Parathyroid adenoma (tissue), 2 donors: ENCODE measurements around the gene GRAP.

Experiments
- H2AFZ ChIP-seq: fragments of 300-600 bp; sonication (generic); one replicate; pipeline ENCODE4 v1.7.0; 2017; ENCODE audit warnings: antibody characterized with exemption, mild to moderate bottlenecking
- H3K27ac ChIP-seq: fragments of 300-600 bp; sonication (generic); one replicate; pipeline ENCODE4 v1.7.0; 2017
- H3K27me3 ChIP-seq: fragments of 300-600 bp; sonication (generic); one replicate; pipeline ENCODE4 v1.7.0; 2017; ENCODE audit warnings: low read length; ENCODE audit not compliant: control insufficient read depth, insufficient read depth
- H3K36me3 ChIP-seq: fragments of 300-600 bp; sonication (generic); one replicate; pipeline ENCODE4 v1.7.0; 2017; ENCODE audit warnings: low read length; ENCODE audit not compliant: control insufficient read depth, insufficient read depth
- H3K4me1 ChIP-seq: fragments of 300-600 bp; sonication (generic); one replicate; pipeline ENCODE4 v1.7.0; 2017; ENCODE audit warnings: control low read depth
- H3K4me2 ChIP-seq: fragments of 300-600 bp; sonication (generic); one replicate; pipeline ENCODE4 v1.7.0; 2017; ENCODE audit warnings: low read length
- H3K4me3 ChIP-seq: fragments of 300-600 bp; sonication (generic); one replicate; pipeline ENCODE4 v1.7.0; 2017; ENCODE audit warnings: low read depth, low read length
- H3K79me2 ChIP-seq: fragments of 300-600 bp; sonication (generic); one replicate; pipeline ENCODE4 v1.7.0; 2017; ENCODE audit warnings: control low read depth
- H3K9ac ChIP-seq: fragments of 300-600 bp; sonication (generic); one replicate; pipeline ENCODE4 v1.7.0; 2017; ENCODE audit warnings: mild to moderate bottlenecking
- H3K9me3 ChIP-seq: fragments of 300-600 bp; sonication (generic); one replicate; pipeline ENCODE4 v1.7.0; 2017; ENCODE audit warnings: low read length; ENCODE audit not compliant: control insufficient read depth
- TF ChIP-seq, protein P1 (sequence below): fragments of 300-600 bp; sonication (generic); IDR thresholded peaks from one replicate; pipeline ENCODE4 v1.7.0; 2017; ENCODE audit warnings: antibody characterized with exemption, mild to moderate bottlenecking
- donor health status: primary hyperparathyroidism.

GRAP gene

GRCh38 chr17:18985475-18985874 lies 61.3 kb downstream of the GRAP start:
- TF ChIP-seq, protein P1, sequence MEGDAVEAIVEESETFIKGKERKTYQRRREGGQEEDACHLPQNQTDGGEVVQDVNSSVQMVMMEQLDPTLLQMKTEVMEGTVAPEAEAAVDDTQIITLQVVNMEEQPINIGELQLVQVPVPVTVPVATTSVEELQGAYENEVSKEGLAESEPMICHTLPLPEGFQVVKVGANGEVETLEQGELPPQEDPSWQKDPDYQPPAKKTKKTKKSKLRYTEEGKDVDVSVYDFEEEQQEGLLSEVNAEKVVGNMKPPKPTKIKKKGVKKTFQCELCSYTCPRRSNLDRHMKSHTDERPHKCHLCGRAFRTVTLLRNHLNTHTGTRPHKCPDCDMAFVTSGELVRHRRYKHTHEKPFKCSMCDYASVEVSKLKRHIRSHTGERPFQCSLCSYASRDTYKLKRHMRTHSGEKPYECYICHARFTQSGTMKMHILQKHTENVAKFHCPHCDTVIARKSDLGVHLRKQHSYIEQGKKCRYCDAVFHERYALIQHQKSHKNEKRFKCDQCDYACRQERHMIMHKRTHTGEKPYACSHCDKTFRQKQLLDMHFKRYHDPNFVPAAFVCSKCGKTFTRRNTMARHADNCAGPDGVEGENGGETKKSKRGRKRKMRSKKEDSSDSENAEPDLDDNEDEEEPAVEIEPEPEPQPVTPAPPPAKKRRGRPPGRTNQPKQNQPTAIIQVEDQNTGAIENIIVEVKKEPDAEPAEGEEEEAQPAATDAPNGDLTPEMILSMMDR: no peak
- Histone ChIP-seq H3K36me3 (no peaks in the 10 kb centered on the region), H3K9ac (no peak overlapping the region), H3K27me3 (no peaks in the 10 kb centered on the region), H3K27ac (no peak overlapping the region), H3K4me1 (no peaks in the 10 kb centered on the region), H3K9me3 (no peaks in the 10 kb centered on the region), H3K4me2 (no peak overlapping the region), H2AFZ (no peak overlapping the region), H3K79me2 (no peaks in the 10 kb centered on the region), H3K4me3 (no peak overlapping the region)

DNA sequence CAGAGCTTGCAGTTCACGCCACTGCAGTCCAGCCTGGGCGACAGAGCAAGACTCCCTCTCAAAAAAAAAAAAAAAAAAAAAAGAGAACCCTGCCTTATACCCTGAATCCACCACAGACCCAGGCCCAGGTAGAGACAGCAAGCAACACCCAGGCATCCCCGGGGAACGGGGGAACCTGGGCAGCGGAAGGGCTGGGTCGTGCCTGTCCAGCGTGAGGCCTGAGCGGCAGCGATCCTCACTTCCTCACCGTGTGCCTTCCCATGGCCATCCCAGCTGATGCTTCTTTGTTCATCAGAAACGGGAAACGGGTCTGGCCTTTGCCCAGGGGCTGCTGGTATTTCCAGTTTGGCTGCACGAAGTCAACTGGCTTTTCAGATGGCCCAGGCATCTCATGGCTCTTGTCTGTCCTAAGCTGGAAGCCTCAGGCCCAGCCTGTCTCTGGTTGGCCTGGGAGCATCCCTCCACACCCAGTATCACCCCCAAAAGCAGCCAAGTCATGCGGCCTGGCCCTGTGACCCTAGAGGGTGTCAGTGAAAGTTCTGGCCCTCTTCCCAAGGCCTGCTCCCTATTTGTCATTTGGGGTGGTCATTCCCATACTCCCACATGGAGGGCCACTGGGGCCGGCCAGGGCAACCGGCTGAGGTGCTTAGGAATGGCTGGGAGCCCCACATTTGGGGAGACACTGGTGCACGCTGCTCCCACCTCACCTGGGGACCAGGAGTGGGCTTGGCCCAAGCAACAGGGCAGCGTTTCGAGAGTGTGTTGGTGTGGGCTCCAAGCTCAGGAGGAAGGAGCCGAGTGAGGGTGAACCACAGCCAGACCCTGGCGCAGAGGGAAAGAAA lies 62.3 kb downstream of the GRAP start:
- Histone ChIP-seq H2AFZ (no peak overlapping the region), H3K79me2 (no peaks in the 10 kb centered on the region), H3K4me1 (no peaks in the 10 kb centered on the region), H3K9ac (no peak overlapping the region), H3K4me2 (no peak overlapping the region), H3K36me3 (no peaks in the 10 kb centered on the region), H3K4me3 (no peak overlapping the region), H3K27ac (no peak overlapping the region), H3K9me3 (no peaks in the 10 kb centered on the region), H3K27me3 (no peaks in the 10 kb centered on the region)
- TF ChIP-seq, protein P1: no peak

DNA sequence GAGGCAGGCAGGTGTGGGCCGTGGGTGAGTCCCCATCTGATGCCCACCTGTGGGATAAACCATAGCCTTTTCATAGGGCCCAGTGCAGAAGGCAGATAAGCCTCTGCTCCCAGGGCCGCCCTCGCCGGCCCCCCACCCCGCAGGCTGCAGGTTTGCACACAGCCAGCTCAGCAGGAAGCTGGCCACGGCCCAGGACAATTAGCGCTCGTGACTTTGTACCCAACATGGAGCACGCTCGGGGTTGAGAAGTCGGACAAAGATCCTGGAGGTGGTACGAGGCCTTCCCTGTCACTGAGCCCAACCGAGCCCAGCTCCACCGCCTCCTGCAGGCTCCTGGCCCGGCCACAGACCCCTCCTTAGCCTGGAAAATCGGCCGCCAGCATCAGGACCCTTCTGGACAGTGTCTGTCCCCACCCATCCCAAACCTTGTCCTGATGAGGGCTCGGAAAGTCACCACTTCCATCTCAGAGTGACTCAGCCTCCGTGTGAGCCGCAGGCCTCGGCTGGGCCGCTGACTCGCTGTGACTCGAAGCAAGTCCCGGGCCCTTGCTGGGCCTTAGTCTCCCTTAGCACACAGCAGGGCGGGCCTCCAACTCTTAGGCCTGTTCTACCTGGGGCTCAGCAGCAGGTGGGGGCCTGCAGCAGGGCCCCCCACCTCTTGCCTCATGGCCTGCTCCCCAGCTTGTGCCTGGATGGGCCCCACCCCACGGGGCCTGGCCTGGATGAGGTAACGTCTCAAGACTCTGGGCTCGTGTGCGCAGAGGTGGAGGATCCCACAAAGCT lies 64.9 kb downstream of the GRAP start:
- no peaks in the 10 kb centered on the region for H3K36me3 ChIP-seq
- H3K27ac ChIP-seq: no peak overlapping the region
- H3K4me3 ChIP-seq: no peak overlapping the region
- H3K9ac ChIP-seq: no peak overlapping the region
- H3K4me2 ChIP-seq: no peak overlapping the region
- H2AFZ ChIP-seq: no peak overlapping the region
- no peaks in the 10 kb centered on the region for H3K79me2 ChIP-seq
- H3K27me3 ChIP-seq: no peaks in the 10 kb centered on the region
- H3K4me1 ChIP-seq: no peaks in the 10 kb centered on the region
- no peaks in the 10 kb centered on the region for H3K9me3 ChIP-seq
- TF ChIP-seq, protein P1: no peak

GRCh38 chr17:18981335-18981641 lies 65.5 kb downstream of the GRAP start:
- Histone ChIP-seq H3K9me3 (no peaks in the 10 kb centered on the region), H3K27ac (no peak overlapping the region), H3K4me2 (no peak overlapping the region), H3K4me3 (no peak overlapping the region), H2AFZ (no peak overlapping the region), H3K36me3 (no peaks in the 10 kb centered on the region), H3K4me1 (no peaks in the 10 kb centered on the region), H3K9ac (no peak overlapping the region), H3K79me2 (no peaks in the 10 kb centered on the region), H3K27me3 (no peaks in the 10 kb centered on the region)
- TF ChIP-seq, protein P1: no peak
